ENCODE measurements around the gene LYRM1. TPM values are rescaled to one million over a fixed set of nuclear protein-coding genes. Genes with fewer than 3 reads are reported as not detected.
"Not testable (repeated sequence)": the region's sequence is repeated elsewhere in the genome, so short reads cannot be mapped to it uniquely, and the experiment has no call there.

Gene LYRM1
- total and polyA plus RNA-seq, 5 donors = 29.5 to 54.8 (median 35.6) TPM

DNA sequence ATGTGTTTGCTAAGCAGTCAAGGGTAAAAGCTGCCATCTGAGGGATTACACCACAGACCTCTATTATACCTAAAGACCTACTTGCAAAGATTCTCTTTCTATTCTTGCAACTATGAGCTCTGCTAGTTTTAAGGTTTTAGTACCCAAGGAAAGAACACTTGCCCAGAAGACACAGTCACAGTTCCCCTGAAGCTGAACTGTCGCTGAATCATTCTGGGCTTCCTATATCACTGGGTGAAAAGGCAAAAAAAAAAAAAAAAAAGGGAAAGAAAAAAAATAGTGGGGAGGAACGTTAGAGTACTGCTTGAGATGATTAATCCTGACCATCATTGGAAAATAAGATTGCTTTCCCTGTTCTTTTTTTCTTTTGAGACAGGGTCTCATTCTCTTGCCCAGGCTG lies 37.9 kb downstream of the LYRM1 start:
- ATAC-seq = no peak
- H3K27ac ChIP-seq (ENCODE audit: low read length) = no peak overlapping the region
- H3K4me1 ChIP-seq (ENCODE audit: control insufficient read depth, insufficient read depth, low read length) = no peaks in the 10 kb centered on the region
- no peaks in the 10 kb centered on the region for H3K27me3 ChIP-seq (ENCODE audit: control insufficient read depth, insufficient read depth)
- no peak for DNase-seq
- H3K4me3 ChIP-seq (ENCODE audit: low read length) = no peak overlapping the region
- H3K9me3 ChIP-seq (ENCODE audit: control insufficient read depth, low read length) = no peaks in the 10 kb centered on the region
- WGBS = 51% methylated on average over 2 of the region's 2 CpGs
- intact Hi-C loops (cut with DNase I) = no loop called here

DNA sequence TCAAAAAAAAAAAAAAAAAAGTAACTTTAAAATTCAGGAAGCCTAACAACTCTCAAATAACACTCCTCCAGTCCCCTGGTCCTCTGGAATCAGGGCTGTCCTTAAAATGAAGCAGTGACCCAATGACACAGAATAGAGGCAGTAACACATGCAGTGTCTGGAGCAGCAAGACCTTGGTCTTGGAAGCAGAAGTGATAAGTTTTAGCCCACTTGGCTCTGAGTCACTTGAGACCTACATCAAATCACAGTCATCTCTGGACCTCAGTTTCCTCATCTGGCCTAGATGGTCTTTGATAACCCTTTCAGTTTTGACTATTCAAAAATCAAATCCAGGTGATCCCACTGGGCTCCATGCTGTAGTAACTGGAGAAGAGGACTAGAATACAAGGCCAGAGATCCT lies 39.0 kb downstream of the LYRM1 start:
- Histone ChIP-seq H3K27ac (ENCODE audit: low read length) (no peak overlapping the region), H3K9me3 (ENCODE audit: control insufficient read depth, low read length) (no peaks in the 10 kb centered on the region), H3K4me1 (ENCODE audit: control insufficient read depth, insufficient read depth, low read length) (no peaks in the 10 kb centered on the region), H3K4me3 (ENCODE audit: low read length) (no peak overlapping the region), H3K27me3 (ENCODE audit: control insufficient read depth, insufficient read depth) (no peaks in the 10 kb centered on the region)
- intact Hi-C loops (cut with DNase I) = no loop called here
- no peak for DNase-seq
- ATAC-seq = no peak

DNA sequence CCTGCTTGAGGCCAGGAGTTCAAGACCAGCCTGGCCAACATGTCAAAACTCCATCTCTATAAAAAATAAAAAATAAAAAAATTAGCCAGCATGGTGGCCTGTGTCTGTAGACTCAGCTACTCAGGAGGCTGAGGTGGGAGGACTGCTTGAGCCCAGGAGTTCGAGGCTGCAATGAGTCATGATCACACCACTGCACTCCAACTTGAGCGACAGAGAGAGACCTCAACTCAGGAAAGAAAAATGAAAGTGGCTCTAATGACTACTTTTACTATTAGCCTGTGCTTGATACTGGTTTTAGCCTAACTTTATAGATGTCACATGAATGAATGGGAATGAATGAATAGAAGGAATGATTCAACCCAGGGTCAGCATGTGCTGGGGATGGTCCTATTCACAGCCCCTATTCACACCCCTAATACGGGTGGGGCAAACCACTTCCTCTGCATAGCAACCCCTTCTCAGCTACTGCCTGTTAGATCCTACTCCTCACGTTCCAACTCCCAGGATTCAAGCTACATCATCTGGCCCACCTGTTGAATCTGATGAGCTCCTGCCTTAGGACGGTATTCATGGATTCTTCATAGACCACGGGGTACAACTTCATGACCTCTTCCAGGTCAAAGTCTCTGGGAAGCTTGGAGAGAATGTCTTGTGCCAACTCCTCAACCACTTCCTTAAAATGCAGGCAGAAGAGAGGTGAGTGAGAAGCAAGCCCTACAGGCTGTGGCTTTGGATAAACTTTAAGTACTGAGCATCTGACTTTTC lies 40.5 kb downstream of the LYRM1 start:
- ATAC-seq (no peak), DNase-seq (no peak)
- Histone ChIP-seq H3K27me3 (ENCODE audit: control insufficient read depth, insufficient read depth) (no peaks in the 10 kb centered on the region), H3K9me3 (ENCODE audit: control insufficient read depth, low read length) (no peaks in the 10 kb centered on the region), H3K4me3 (ENCODE audit: low read length) (no peak overlapping the region), H3K4me1 (ENCODE audit: control insufficient read depth, insufficient read depth, low read length) (no peaks in the 10 kb centered on the region), H3K27ac (ENCODE audit: low read length) (no peak overlapping the region)
- intact Hi-C loops (cut with DNase I) = no loop called here
- 72% methylated on average over 6 of the region's 6 CpGs for WGBS

- H3K4me1 ChIP-seq (ENCODE audit: control insufficient read depth, insufficient read depth, low read length) = no peaks in the 10 kb centered on the region
- no peaks in the 10 kb centered on the region for H3K27me3 ChIP-seq (ENCODE audit: control insufficient read depth, insufficient read depth)
- H3K27ac ChIP-seq (ENCODE audit: low read length) = no peak overlapping the region
- ATAC-seq (no peak), DNase-seq (no peak)
- H3K4me3 ChIP-seq (ENCODE audit: low read length) = no peak overlapping the region
- intact Hi-C loops (cut with DNase I) = no loop called here
- WGBS = 96% methylated on average over 6 of the region's 6 CpGs
- no peaks in the 10 kb centered on the region for H3K9me3 ChIP-seq (ENCODE audit: control insufficient read depth, low read length)
Measured at GRCh38 chr16:20941636-20941926, 41.0 kb downstream of the LYRM1 start.

- no peak for ATAC-seq
- Histone ChIP-seq H3K4me3 (ENCODE audit: low read length) (no peak overlapping the region), H3K4me1 (ENCODE audit: control insufficient read depth, insufficient read depth, low read length) (no peaks in the 10 kb centered on the region), H3K27ac (ENCODE audit: low read length) (no peak overlapping the region), H3K27me3 (ENCODE audit: control insufficient read depth, insufficient read depth) (no peaks in the 10 kb centered on the region), H3K9me3 (ENCODE audit: control insufficient read depth, low read length) (no peaks in the 10 kb centered on the region)
- intact Hi-C loops (cut with DNase I) = no loop called here
- 79% methylated on average over 4 of the region's 4 CpGs for WGBS
- no peak for DNase-seq
Measured at GRCh38 chr16:20942256-20942655, 41.7 kb downstream of the LYRM1 start.

- no peak overlapping the region for H3K4me3 ChIP-seq (ENCODE audit: low read length)
- H3K4me1 ChIP-seq (ENCODE audit: control insufficient read depth, insufficient read depth, low read length) = no peaks in the 10 kb centered on the region
- WGBS = 81% methylated on average over 5 of the region's 5 CpGs
- no peak overlapping the region for H3K27ac ChIP-seq (ENCODE audit: low read length)
- intact Hi-C loops (cut with DNase I) = no loop called here
- H3K27me3 ChIP-seq (ENCODE audit: control insufficient read depth, insufficient read depth) = no peaks in the 10 kb centered on the region
- ATAC-seq (no peak), DNase-seq (no peak)
- H3K9me3 ChIP-seq (ENCODE audit: control insufficient read depth, low read length) = no peaks in the 10 kb centered on the region
Measured at GRCh38 chr16:20944861-20945574, 44.4 kb downstream of the LYRM1 start.

GRCh38 chr16:20945575-20945875 lies 45.0 kb downstream of the LYRM1 start:
- H3K4me1 ChIP-seq (ENCODE audit: control insufficient read depth, insufficient read depth, low read length); H3K27me3 ChIP-seq (ENCODE audit: control insufficient read depth, insufficient read depth); ATAC-seq; H3K4me3 ChIP-seq (ENCODE audit: low read length); DNase-seq; H3K27ac ChIP-seq (ENCODE audit: low read length); intact Hi-C loops (cut with DNase I); H3K9me3 ChIP-seq (ENCODE audit: control insufficient read depth, low read length): not testable (repeated sequence)
- 94% methylated on average over 11 of the region's 11 CpGs for WGBS

DNA sequence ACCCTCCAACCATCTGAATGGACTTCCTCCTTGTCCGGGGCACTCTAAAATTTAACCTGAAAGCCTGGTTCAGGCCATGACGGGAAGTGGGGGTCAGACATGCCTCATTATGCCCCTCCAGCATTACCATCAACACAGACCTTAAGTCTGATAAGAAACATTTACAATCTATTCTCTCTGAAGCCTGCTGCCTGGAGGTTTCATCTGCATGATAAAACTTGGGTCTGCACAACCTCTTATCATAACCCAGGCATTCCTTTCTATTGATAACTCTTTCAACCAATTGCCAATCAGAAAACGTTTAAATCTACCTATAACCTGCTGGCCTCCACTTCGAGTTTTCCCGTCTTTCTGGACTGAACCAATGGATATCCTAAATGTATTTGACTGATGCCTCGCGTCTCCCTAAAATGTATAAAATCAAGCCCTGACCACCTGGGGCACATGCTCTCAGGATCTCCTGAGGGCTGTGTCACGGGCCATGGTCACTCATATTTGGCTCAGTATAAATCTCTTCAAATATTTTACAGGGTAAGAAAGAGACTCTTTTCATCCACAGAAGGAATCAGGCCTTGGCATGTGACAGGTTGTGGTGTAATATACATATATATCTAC lies 45.6 kb downstream of the LYRM1 start:
- 71% methylated on average over 8 of the region's 8 CpGs for WGBS
- intact Hi-C loops (cut with DNase I) = no loop called here
- no peak for ATAC-seq

DNA sequence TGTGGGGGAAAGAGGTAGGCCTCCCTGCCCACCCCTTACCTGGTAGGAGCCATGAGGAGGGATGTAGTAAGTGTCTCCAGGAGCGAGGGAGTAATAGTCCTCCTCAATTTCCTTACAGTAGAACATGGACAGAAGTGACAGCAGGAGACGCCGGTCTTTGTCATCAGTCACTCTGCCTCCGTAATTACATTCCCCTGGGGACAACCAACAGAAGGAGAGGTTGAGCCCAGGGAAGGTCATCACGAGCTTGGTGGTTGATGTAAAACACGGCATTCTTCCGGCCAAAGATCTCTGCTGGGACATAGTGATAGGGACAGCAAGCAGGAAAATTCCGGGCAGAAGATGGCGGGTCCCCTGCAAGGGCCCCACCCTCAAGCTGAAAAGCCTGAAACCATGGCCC lies 47.9 kb downstream of the LYRM1 start:
- Histone ChIP-seq H3K4me1 (ENCODE audit: control insufficient read depth, insufficient read depth, low read length) (no peaks in the 10 kb centered on the region), H3K4me3 (ENCODE audit: low read length) (no peak overlapping the region), H3K9me3 (ENCODE audit: control insufficient read depth, low read length) (no peaks in the 10 kb centered on the region), H3K27me3 (ENCODE audit: control insufficient read depth, insufficient read depth) (no peaks in the 10 kb centered on the region), H3K27ac (ENCODE audit: low read length) (no peak overlapping the region)
- 82% methylated on average over 9 of the region's 9 CpGs for WGBS
- intact Hi-C loops (cut with DNase I) = no loop called here
- no peak for ATAC-seq
- DNase-seq = no peak

More for the DNA sequence above, 45.6 kb downstream of the LYRM1 start:
- Histone ChIP-seq H3K27me3 (ENCODE audit: control insufficient read depth, insufficient read depth) (no peaks in the 10 kb centered on the region), H3K4me3 (ENCODE audit: low read length) (no peak overlapping the region), H3K4me1 (ENCODE audit: control insufficient read depth, insufficient read depth, low read length) (no peaks in the 10 kb centered on the region), H3K27ac (ENCODE audit: low read length) (no peak overlapping the region), H3K9me3 (ENCODE audit: control insufficient read depth, low read length) (no peaks in the 10 kb centered on the region)
- DNase-seq = no peak

DNA sequence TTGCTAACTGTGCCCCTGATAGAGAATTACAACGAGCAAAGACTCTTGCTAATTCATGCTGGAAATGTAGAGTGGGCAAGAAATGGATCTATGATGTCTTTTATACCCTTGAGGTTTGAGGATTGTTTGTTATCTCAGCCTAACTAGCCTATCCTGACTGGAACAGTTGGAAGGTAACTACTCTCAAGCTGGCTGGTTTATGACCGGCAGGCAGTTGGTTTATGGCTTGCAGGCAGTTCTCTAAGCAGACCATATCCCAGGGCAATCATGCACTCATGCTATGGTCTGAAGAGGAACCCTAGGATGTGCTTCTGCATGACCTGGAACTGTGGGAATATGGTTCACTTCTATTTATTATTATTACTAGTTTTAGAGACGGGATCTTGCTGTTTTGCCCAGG lies 49.1 kb downstream of the LYRM1 start:
- 81% methylated on average over 3 of the region's 3 CpGs for WGBS
- intact Hi-C loops (cut with DNase I) = no loop called here
- Histone ChIP-seq H3K9me3 (ENCODE audit: control insufficient read depth, low read length) (no peaks in the 10 kb centered on the region), H3K27ac (ENCODE audit: low read length) (no peak overlapping the region), H3K4me1 (ENCODE audit: control insufficient read depth, insufficient read depth, low read length) (no peaks in the 10 kb centered on the region), H3K4me3 (ENCODE audit: low read length) (no peak overlapping the region), H3K27me3 (ENCODE audit: control insufficient read depth, insufficient read depth) (no peaks in the 10 kb centered on the region)
- ATAC-seq (no peak), DNase-seq (no peak)

- H3K27ac ChIP-seq (ENCODE audit: low read length) = no peak overlapping the region
- H3K9me3 ChIP-seq (ENCODE audit: control insufficient read depth, low read length) = no peaks in the 10 kb centered on the region
- WGBS = 83% methylated on average over 4 of the region's 4 CpGs
- ATAC-seq (no peak), DNase-seq (no peak)
- no peaks in the 10 kb centered on the region for H3K27me3 ChIP-seq (ENCODE audit: control insufficient read depth, insufficient read depth)
- H3K4me3 ChIP-seq (ENCODE audit: low read length) = no peak overlapping the region
- H3K4me1 ChIP-seq (ENCODE audit: control insufficient read depth, insufficient read depth, low read length) = no peaks in the 10 kb centered on the region
- intact Hi-C loops (cut with DNase I) = no loop called here
Measured at GRCh38 chr16:20950294-20950693, 49.7 kb downstream of the LYRM1 start.

Measured in right cardiac atrium (tissue), 5 donors.